Spleen (tissue), 11 donors: ENCODE results near the gene FAM131C. TPM values are rescaled to one million over a fixed set of nuclear protein-coding genes. Genes with fewer than 3 reads are reported as not detected.
"Not testable (repeated sequence)": the region's sequence is repeated elsewhere in the genome, so short reads cannot be mapped to it uniquely, and the experiment has no call there.

ENCODE experiments used
- DNase-seq: peaks from one replicate; pipeline ENCODE4 v3.0.0-alpha.2; 2020
- H3K27ac ChIP-seq, 8 donors: fragments of 200-600 bp; sonication (generic) in 7 of 8; 1 replicate in 4 of 8; 2 replicates in 4 of 8; pipeline versions ENCODE4 v1.5.0 to v1.8.0; 2016 to 2021; ENCODE audit warnings: inconsistent platforms in 4 of 8, mild to moderate bottlenecking in 4 of 8, moderate library complexity in 1 of 8
- H3K27me3 ChIP-seq, 7 donors: fragments of 200-600 bp; sonication (generic) in 6 of 7; replicated peaks in 1 of 7; 1 replicate in 4 of 7; 2 replicates in 3 of 7; pipeline versions ENCODE4 v1.5.0 to v1.8.0; 2016 to 2021; ENCODE audit warnings: inconsistent platforms in 3 of 7, mild to moderate bottlenecking in 1 of 7
- H3K36me3 ChIP-seq, 6 donors: fragments of 200-600 bp; sonication (generic) in 5 of 6; 1 replicate in 4 of 6; 2 replicates in 2 of 6; pipeline versions ENCODE4 v1.5.0 to v1.8.0; 2016 to 2021; ENCODE audit warnings: inconsistent platforms in 2 of 6
- H3K4me1 ChIP-seq, 6 donors: fragments of 200-600 bp; sonication (generic) in 5 of 6; 1 replicate in 3 of 6; 2 replicates in 3 of 6; pipeline versions ENCODE4 v1.5.0 to v1.8.0; 2016 to 2021; ENCODE audit warnings: inconsistent platforms in 3 of 6
- H3K4me3 ChIP-seq, 8 donors: fragments of 200-600 bp; sonication (generic) in 7 of 8; 1 replicate in 4 of 8; 2 replicates in 4 of 8; pipeline versions ENCODE4 v1.5.0 to v1.8.0; 2016 to 2021; ENCODE audit warnings: inconsistent platforms in 4 of 8, mild to moderate bottlenecking in 4 of 8, moderate library complexity in 2 of 8
- H3K9me3 ChIP-seq, 8 donors: fragments of 200-600 bp; sonication (generic) in 7 of 8; 1 replicate in 4 of 8; 2 replicates in 4 of 8; pipeline versions ENCODE4 v1.5.0 to v1.8.0; 2016 to 2021; ENCODE audit warnings: inconsistent platforms in 4 of 8
- POLR2A ChIP-seq, 3 donors: fragments of 450-650 bp; IDR thresholded peaks; one replicate each; pipeline ENCODE4 v1.5.1; 2017; ENCODE audit warnings: antibody characterized with exemption in 3 of 3, mild to moderate bottlenecking in 1 of 3
- POLR2AphosphoS5 ChIP-seq, 3 donors: sonication (generic); formaldehyde crosslinking; IDR thresholded peaks; one replicate each; pipeline ENCODE4 v1.5.1; 2017; ENCODE audit warnings: antibody characterized with exemption in 3 of 3
- WGBS, 5 donors: extraction: QIAGEN DNeasy Blood & Tissue Kit in 3 of 5; methylation state at CpG; one replicate each; pipeline versions ENCODE4 v1.1.5 to v1.1.7; 2013 to 2018; 5-methylcytosine and 5-hydroxymethylcytosine counted together
- intact Hi-C: fragments of 100-400 bp; cut with DNase I; formaldehyde crosslinking; loops from one replicate; pipeline ENCODE4 v1.15.0; 2023; ENCODE audit warnings: low total_unique reads
- polyA plus RNA-seq, 3 donors: library from polyadenylated mRNA; stranded (reverse); fragments of 200-250 nt; gene quantifications; one replicate each; pipeline ENCODE4 v1.2.1, GENCODE V29; 2013
- total RNA-seq, 7 donors: library from RNA; depleted of rRNA in 3 of 7; stranded (reverse); fragments of >200 nt in 3 of 7; fragmentation: NEBNext Ultra II Directional in 4 of 7; extraction: Animal tissue kit (Norgen Biotek cat#: 25700) in 4 of 7; gene quantifications; one replicate each; pipeline versions ENCODE4 v1.1.0 to v1.2.1, GENCODE V29; 2016 to 2021
- TF ChIP-seq, protein P1 (sequence below), 11 experiments: fragments of 200-600 bp in 7 of 11; fragments of 450-650 bp in 4 of 11; sonication (generic) in 4 of 11; IDR thresholded peaks in 8 of 11; conservative IDR thresholded peaks in 3 of 11; 1 replicate in 7 of 11; 2 replicates in 4 of 11; pipeline versions ENCODE4 v1.4.0 to v1.8.0; 2016 to 2021; ENCODE audit warnings: antibody characterized with exemption in 11 of 11, inconsistent platforms in 4 of 11, mild to moderate bottlenecking in 1 of 11
- donor health status: healthy with polysubstance abuse.
- donor health status: DM: no; HTN: no; CAD: no; lungs with moderate emphysema.
- donor health status: DM: no; HTN: no; CAD: no.
- donor health status: Bipolar disorder and iron deficiency.
- donor health status: healthy.
- donor health status: DM: no; HTN: no; CAD: no.
- donor health status: DM: yes; HTN: yes; CAD: no.

The FAM131C gene
- total and polyA plus RNA-seq, 10 donors: 0.11 to 0.47 TPM; not detected in 8

- Histone ChIP-seq H3K27ac (no peak overlapping the region), H3K36me3 (no peaks in the 10 kb centered on the region), H3K4me1 (peaks cover 0 to 11% (median 8%) of the 10 kb centered on the region in 6 donors), H3K27me3 (peaks cover 0 to 36% (median 9%) of the 10 kb centered on the region in 7 donors), H3K4me3 (no peak overlapping the region), H3K9me3 (no peaks in the 10 kb centered on the region)
- DNase-seq: no peak
- TF ChIP-seq, protein P1, sequence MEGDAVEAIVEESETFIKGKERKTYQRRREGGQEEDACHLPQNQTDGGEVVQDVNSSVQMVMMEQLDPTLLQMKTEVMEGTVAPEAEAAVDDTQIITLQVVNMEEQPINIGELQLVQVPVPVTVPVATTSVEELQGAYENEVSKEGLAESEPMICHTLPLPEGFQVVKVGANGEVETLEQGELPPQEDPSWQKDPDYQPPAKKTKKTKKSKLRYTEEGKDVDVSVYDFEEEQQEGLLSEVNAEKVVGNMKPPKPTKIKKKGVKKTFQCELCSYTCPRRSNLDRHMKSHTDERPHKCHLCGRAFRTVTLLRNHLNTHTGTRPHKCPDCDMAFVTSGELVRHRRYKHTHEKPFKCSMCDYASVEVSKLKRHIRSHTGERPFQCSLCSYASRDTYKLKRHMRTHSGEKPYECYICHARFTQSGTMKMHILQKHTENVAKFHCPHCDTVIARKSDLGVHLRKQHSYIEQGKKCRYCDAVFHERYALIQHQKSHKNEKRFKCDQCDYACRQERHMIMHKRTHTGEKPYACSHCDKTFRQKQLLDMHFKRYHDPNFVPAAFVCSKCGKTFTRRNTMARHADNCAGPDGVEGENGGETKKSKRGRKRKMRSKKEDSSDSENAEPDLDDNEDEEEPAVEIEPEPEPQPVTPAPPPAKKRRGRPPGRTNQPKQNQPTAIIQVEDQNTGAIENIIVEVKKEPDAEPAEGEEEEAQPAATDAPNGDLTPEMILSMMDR (IDR thresholded peaks at IDR 0.05 in 8 of 11, conservative IDR thresholded peaks at IDR 0.05 in 3 of 11): no peak
- TF ChIP-seq POLR2A (IDR thresholded peaks at IDR 0.05) (no peak), POLR2AphosphoS5 (IDR thresholded peaks at IDR 0.05) (no peak)
- whole genome bisulfite sequencing, 5 donors: 60 to 80% (median 74%) methylated on average over 6 to 7 of the region's 7 CpGs
- intact Hi-C loops: no loop called here
These were observed 26.6 kb downstream of the FAM131C start for GRCh38 chr1:16046842-16047241.

- H3K9me3 ChIP-seq: no peaks in the 10 kb centered on the region
- H3K27me3 ChIP-seq: peaks cover 0 to 15% (median 5%) of the 10 kb centered on the region in 7 donors
- 90 to 98% (median 95%) methylated on average over 5 of the region's 5 CpGs; no CpG with 5 or more reads in 1 of the 5 donors for WGBS, 5 donors
These were observed 29.5 kb downstream of the FAM131C start for GRCh38 chr1:16043950-16044349.

DNA sequence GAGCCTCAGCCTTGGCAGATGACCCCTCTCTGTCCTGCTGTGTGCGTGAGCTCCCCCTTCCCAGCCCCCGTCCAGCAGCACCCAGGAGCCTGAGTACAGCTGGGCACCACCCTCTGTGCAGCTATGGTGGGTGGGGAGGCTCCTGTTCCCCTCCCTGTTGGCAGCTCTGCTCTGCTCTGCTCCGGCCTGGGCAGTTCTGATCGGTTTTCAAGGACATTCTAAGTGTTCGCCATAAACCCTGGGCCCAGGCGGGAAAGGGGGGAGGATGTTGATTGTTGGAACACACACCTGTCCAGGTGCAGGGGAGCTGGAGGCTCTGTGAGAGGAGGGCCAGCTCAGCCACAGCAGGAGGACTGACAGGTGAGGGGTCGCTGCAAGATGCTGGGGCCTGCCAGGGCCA, 29.9 kb downstream of the FAM131C start, which contains the start of gene CLCNKB:
Gene CLCNKB, plus strand, starts transcription at position 262 of the 400 bp plus-strand sequence. CDS start 711 bp downstream, outside the sequence.
- no peaks in the 10 kb centered on the region for H3K9me3 ChIP-seq
- no peak within 1 kb of the TSS for H3K27ac ChIP-seq
- no peak within 1 kb of the TSS for H3K4me3 ChIP-seq
- TF ChIP-seq POLR2A (IDR thresholded peaks at IDR 0.05) (no peak), POLR2AphosphoS5 (IDR thresholded peaks at IDR 0.05) (no peak)
- TF ChIP-seq, protein P1 (IDR thresholded peaks at IDR 0.05 in 8 of 11, conservative IDR thresholded peaks at IDR 0.05 in 3 of 11): no peak
- intact Hi-C loops: no loop called here
- H3K27me3 ChIP-seq: peaks cover 0 to 11% (median under 1%) of the 10 kb centered on the region in 7 donors
- H3K4me1 ChIP-seq: peaks cover 0 to 4% (median 1%) of the 10 kb centered on the region in 6 donors
- H3K36me3 ChIP-seq: no peaks in the 10 kb centered on the region
- 74 to 85% (median 78%) methylated on average over 7 of the region's 7 CpGs for WGBS, 5 donors
- no peak for DNase-seq

More at GRCh38 chr1:16043950-16044349, 29.5 kb downstream of the FAM131C start:
- no peak overlapping the region for H3K4me3 ChIP-seq
- H3K27ac ChIP-seq: no peak overlapping the region
- peaks cover 0 to 9% (median 6%) of the 10 kb centered on the region in 6 donors for H3K4me1 ChIP-seq
- no peak for DNase-seq
- TF ChIP-seq, protein P1 (IDR thresholded peaks at IDR 0.05 in 8 of 11, conservative IDR thresholded peaks at IDR 0.05 in 3 of 11): no peak
- no peak for TF ChIP-seq POLR2A (IDR thresholded peaks at IDR 0.05)
- no peak for TF ChIP-seq POLR2AphosphoS5 (IDR thresholded peaks at IDR 0.05)
- H3K36me3 ChIP-seq: no peaks in the 10 kb centered on the region
- intact Hi-C loops: no loop called here

GRCh38 chr1:16042654-16043053, 30.8 kb downstream of the FAM131C start:
- H3K4me3 ChIP-seq, H3K36me3 ChIP-seq, H3K27ac ChIP-seq, intact Hi-C loops, DNase-seq, H3K27me3 ChIP-seq, H3K4me1 ChIP-seq, H3K9me3 ChIP-seq: not testable (repeated sequence)
- WGBS, 5 donors: 74 to 89% (median 82%) methylated on average over 5 to 9 of the region's 9 CpGs; no CpG with 5 or more reads in 1 of the 5 donors
